GM18505 (cell line): Measurements from ENCODE around the gene GSG1L2.

Experiments used
- ATAC-seq: cut with Tn5 transposase; IDR thresholded peaks from one replicate; pipeline ENCODE4 v1.9.1; 2021; ENCODE audit not compliant: unreplicated experiment
- POLR2A ChIP-seq: IDR thresholded peaks from 4 replicates; pipeline ENCODE4 v1.6.1; 2011; ENCODE audit warnings: borderline replicate concordance; ENCODE audit not compliant: insufficient read depth, insufficient read length; ENCODE audit errors: extremely low read depth

Gene GSG1L2

GRCh38 chr17:9839433-9839832, 17.6 kb upstream of the GSG1L2 start:
- no peak for ATAC-seq
- no peak for TF ChIP-seq POLR2A

GRCh38 chr17:9837551-9838471, 15.9 kb upstream of the GSG1L2 start:
- TF ChIP-seq POLR2A: no peak
- no peak for ATAC-seq

GRCh38 chr17:9833922-9834321, 12.0 kb upstream of the GSG1L2 start:
- no peak for TF ChIP-seq POLR2A
- ATAC-seq: no peak

- TF ChIP-seq POLR2A: no peak
- no peak for ATAC-seq
Observed at GRCh38 chr17:9830711-9831110, 8.8 kb upstream of the GSG1L2 start.

GRCh38 chr17:9829343-9829742, 7.5 kb upstream of the GSG1L2 start:
- ATAC-seq: no peak
- no peak for TF ChIP-seq POLR2A

- TF ChIP-seq POLR2A: no peak
- ATAC-seq: no peak
Observed at GRCh38 chr17:9828296-9829295, 6.7 kb upstream of the GSG1L2 start.

- no peak for ATAC-seq
- no peak for TF ChIP-seq POLR2A
Observed at GRCh38 chr17:9825641-9826150, 3.8 kb upstream of the GSG1L2 start, which contains the start of gene GLP2R. TSS of gene GLP2R (plus strand) at chr17:9825924. CDS start at chr17:9826064, 140 bp downstream.

GRCh38 chr17:9824797-9825338, 3.0 kb upstream of the GSG1L2 start:
- no peak for ATAC-seq
- no peak for TF ChIP-seq POLR2A

GRCh38 chr17:9824094-9824493, 2.2 kb upstream of the GSG1L2 start:
- ATAC-seq: no peak
- TF ChIP-seq POLR2A: no peak

GRCh38 chr17:9820448-9820847, 1.4 kb downstream of the GSG1L2 start:
- no peak for TF ChIP-seq POLR2A
- ATAC-seq: no peak

GRCh38 chr17:9818760-9819159, 3.1 kb downstream of the GSG1L2 start:
- ATAC-seq: no peak
- no peak for TF ChIP-seq POLR2A

GRCh38 chr17:9817086-9817485, 4.8 kb downstream of the GSG1L2 start:
- no peak for ATAC-seq
- no peak for TF ChIP-seq POLR2A

- no peak for ATAC-seq
- no peak for TF ChIP-seq POLR2A
Observed at GRCh38 chr17:9816472-9816871, 5.4 kb downstream of the GSG1L2 start.

GRCh38 chr17:9814337-9814945, 7.4 kb downstream of the GSG1L2 start:
- no peak for TF ChIP-seq POLR2A
- no peak for ATAC-seq
